Measurements from ENCODE around the gene TMX2.
"Not testable (repeated sequence)": the region's sequence is repeated elsewhere in the genome, so short reads cannot be mapped to it uniquely, and the experiment has no call there.

Gene TMX2

GRCh38 chr11:57712256-57713150 lies at the start of gene TMX2:
TMX2 (plus strand) TSS chr11:57712593; CDS start chr11:57712619, 26 bp downstream.
- peak; percentile 90 for DNase-seq

GRCh38 chr11:57662893-57663292 lies 49.5 kb upstream of the TMX2 start:
- no peak for DNase-seq

DNA sequence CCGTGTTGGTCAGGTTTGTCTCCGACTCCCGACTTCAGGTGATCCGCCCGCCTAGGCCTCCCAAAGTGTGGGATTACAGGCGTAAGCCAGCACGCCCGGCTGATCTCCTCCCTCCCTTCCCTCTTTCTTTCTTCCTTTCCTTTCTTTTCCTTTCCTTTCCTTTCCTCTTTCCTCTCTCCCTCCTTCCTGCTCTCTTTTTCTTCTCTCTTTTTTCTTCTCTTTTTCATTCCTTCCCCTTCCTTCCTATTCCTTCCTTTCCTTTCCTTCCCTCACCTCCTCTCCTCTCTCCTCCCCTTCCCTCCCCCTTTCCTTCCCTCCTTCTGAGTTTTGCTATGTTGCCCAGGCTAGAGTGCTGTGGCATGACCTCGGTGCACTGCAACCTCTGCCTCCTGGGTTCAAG lies 48.4 kb upstream of the TMX2 start:
- DNase-seq, result no peak

DNA sequence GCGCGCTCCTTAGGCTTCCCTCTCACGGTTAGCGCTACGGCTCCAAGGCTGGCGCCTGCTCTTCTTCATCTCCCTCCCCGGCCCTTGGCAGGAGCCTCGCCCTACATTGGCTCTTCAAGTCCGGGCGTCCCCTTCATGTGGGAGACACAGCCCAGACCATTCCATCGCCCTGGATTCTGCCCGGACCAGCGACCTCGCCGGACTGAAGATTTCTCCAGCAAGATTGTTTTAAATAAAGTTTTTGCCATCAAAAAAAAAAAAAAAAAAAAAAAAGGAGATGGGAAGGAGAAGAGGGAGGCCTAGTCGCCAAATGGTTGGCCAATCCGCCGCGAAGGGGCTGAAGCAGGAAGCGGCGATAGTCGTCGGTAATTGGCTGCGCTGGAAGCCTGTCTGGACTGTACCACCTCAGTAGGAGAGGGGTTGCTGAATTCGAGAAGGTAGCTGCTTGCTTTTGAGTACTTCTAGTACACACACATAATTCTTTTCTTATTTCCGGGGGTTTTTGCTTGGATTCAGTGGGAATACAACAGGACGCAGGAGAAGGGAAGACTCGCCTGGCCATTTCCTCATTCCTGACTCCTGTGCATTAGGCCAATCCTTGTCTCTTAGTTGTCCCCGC lies 45.2 kb upstream of the TMX2 start:
- peak; percentile 91 for DNase-seq

DNA sequence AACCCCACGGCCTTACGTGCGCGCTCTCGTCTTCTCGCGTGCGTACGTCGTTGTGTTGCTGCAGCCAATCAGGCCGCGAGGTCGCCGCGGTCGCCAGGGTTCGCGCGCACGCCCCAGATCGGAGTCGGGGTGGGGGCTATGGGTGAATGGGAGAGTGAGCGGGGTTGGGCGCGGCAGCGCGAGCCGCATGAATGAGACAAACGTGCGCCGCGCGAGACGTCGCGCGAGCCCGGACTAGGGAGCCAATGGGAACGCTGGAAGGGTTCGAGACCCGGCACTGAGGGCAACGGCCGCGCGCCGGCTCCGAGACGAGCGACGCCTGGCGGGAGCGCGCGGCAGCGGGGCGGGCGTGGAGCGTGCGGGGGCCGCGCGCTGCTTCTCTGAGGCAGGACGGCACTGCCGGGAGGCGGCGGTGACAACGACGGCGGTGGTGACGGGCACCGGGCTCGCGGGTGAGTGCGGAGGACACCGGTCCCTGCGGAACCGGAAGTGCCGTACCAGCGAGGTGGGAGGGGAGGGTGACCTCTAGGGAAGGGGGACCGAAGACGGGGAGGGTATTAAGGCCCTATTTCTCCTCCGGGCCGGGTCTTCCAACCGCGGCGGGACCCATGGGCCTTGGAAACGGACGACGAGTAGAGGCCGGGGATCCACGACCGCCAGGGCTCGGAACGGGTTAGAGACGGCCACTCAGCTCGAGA lies 44.5 kb upstream of the TMX2 start, which contains the start of gene ZDHHC5:
Gene ZDHHC5, plus strand, starts transcription at position 379 of the 698 bp plus-strand sequence. CDS start 4,977 bp downstream, outside the sequence.
- DNase-seq, result peak; percentile 99

DNA sequence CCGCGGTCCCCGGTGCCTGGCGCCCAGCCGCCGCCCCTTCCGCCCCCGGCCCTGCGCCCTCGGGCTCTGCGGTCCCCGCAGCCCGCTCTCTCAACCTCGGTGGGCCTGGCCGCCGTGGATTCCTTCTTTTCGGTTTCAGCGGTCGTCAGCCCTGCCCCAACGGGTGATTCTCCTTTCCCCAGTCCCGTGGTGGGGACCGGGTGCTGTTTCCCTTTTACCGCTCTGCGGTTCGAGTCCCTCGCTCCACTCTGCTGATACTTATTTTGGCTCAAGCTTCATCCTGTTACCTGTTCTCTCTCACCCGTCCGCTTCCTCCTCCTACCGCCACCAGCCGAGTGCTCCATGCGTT lies 44.0 kb upstream of the TMX2 start:
- no peak for DNase-seq

GRCh38 chr11:57674251-57674650 lies 38.1 kb upstream of the TMX2 start:
- no peak for DNase-seq

- DNase-seq, result no peak
Measured at GRCh38 chr11:57675176-57675941, 37.0 kb upstream of the TMX2 start.

DNA sequence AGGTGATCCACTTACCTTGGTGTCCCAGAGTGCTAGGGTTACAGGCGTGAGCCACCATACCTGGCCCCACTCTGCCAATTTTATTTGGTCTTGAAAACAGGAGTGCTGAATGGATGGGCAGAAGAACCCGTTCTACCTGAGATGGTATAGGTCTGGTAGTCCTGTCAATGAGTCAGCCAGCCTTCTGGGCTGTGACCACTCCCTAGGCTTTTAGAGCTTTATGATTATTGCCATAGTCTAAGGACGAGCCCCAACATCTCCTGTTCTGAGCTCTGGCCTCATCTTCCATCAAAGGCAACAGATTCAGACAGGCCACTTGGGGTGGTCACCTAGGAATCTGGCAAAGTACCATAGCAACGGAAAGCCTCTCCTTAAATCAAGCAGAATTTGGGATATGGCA lies 33.0 kb upstream of the TMX2 start:
- no peak for DNase-seq

DNA sequence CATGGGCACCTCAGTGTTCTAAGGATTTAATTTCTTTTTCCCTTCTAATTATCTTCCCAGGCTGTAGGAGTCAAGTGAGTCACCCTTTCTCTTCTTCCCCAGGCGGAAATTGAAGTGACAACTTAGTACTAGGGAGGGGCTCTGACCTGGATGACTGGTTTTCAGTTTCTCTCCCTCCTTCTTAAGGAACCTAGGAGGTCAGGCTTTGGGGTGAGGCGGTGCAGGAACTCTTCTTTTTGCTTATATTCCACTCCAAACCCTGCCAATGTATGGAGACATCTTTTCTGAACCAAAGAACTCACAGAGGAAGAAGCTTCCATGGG lies 31.9 kb upstream of the TMX2 start:
- DNase-seq, result no peak

- no peak for DNase-seq
Measured at GRCh38 chr11:57681168-57681567, 31.2 kb upstream of the TMX2 start.

GRCh38 chr11:57690474-57690873 lies 21.9 kb upstream of the TMX2 start:
- not testable (repeated sequence) for DNase-seq

DNA sequence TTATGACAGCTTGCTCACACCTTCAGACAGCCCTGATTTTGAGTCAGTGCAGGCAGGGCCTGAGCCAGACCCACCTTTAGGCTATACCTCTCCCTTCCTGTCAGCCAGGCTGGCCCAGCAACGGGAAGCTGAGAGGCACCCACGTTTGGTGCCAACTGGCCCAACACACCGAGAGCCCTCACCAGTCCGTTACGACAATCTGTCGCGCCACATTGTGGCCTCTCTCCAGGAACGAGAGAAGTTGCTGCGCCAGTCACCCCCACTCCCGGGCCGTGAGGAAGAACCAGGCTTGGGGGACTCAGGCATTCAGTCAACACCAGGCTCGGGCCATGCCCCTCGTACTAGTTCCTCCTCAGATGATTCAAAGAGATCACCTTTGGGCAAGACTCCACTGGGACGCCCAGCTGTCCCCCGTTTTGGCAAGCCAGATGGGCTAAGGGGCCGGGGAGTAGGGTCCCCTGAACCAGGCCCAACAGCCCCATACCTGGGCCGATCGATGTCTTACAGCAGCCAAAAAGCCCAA lies 13.5 kb upstream of the TMX2 start:
- no peak for DNase-seq

GRCh38 chr11:57699813-57700212 lies 12.6 kb upstream of the TMX2 start:
- DNase-seq, result no peak

DNA sequence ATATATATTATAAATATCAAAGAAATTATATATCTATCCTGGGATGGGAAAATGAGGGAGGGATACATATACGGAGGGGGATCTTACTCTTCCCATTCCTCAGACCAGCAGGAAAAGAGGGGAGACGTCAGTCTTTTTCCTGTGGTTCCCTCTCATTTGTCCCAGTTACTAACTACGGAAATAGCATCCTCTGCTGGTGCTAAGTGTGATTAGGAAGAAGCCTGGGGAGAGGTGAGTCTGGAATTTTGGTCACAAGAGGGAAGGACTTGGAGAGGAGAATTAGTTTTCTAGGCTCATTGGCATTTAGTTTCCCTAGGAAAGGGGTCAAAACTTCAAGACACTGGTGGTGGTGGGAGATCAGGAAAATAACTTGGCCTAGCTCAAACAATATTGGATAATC lies 12.0 kb upstream of the TMX2 start:
- no peak for DNase-seq

DNA sequence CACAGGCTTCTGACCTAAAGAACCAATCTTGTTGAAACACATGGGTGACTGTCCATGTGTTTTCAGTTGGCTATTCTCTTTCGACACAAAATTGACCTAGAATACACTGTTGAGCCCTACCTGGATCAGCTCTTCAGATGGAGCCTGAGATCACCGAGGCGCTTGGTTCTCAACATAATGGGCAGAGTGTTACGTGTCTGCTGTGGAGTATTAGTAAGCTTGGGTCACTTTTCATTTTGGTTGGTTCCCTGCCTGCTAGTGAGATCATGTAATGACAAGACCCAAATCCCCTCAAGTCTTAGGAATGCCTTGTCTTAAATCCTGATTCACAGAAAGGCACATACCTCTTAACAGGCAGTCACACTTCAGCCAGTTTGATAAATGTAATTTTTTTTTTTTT lies 9.1 kb upstream of the TMX2 start:
- DNase-seq, result no peak

- no peak for DNase-seq
Measured at GRCh38 chr11:57704932-57705331, 7.5 kb upstream of the TMX2 start.

- DNase-seq, result not testable (repeated sequence)
Measured at GRCh38 chr11:57705432-57705831, 7.0 kb upstream of the TMX2 start.

GRCh38 chr11:57709802-57710367 lies 2.5 kb upstream of the TMX2 start:
- no peak for DNase-seq

GRCh38 chr11:57711414-57712255 lies 758 bp upstream of the TMX2 start, which contains the start of gene MED19:
MED19 (minus strand) TSS chr11:57712215; CDS start chr11:57712179, 36 bp downstream.
- DNase-seq, result peak; percentile 63

GRCh38 chr11:57713835-57714234 lies 1.4 kb downstream of the TMX2 start:
- DNase-seq, result no peak

Measured in activated gamma-delta T cell treated with Interleukin-2 at 50 U/mL for 16 hours (primary cell).